GM21619 (cell line): Measurements from ENCODE around the gene NRP1.
A peak's percentile ranks its signal among the peaks of the same experiment; 100 is the strongest.

Experiments
- ATAC-seq: cut with Tn5 transposase; IDR thresholded peaks from one replicate; pipeline ENCODE4 v1.9.1; 2021; ENCODE audit not compliant: unreplicated experiment

NRP1 gene

GRCh38 chr10:33350041-33350440 is 15.6 kb upstream of the NRP1 start:
- no peak for ATAC-seq

DNA sequence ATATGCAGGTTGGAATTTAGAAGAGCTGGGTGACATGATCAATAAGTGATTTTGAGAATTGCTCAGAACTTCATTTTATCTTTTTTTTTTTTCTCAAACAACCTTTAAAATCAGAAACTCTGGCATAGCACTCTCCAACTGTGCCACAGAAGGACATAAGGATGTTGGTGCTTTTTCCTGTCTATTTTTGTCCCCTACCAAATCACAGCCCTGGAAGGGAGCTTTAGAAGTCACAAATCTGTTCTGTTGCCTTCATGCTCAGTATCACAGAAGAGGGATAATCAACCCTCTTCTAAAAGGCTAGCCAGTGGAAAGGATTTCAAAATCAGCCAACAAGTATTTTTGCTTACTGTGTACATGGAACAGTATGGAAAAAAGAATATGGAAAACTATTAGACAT is 14.8 kb upstream of the NRP1 start:
- no peak for ATAC-seq

GRCh38 chr10:33347211-33347610 is 12.7 kb upstream of the NRP1 start:
- no peak for ATAC-seq

GRCh38 chr10:33345236-33345635 is 10.8 kb upstream of the NRP1 start:
- no peak for ATAC-seq

- ATAC-seq = no peak
These were observed 10.2 kb upstream of the NRP1 start for GRCh38 chr10:33344676-33345075.

DNA sequence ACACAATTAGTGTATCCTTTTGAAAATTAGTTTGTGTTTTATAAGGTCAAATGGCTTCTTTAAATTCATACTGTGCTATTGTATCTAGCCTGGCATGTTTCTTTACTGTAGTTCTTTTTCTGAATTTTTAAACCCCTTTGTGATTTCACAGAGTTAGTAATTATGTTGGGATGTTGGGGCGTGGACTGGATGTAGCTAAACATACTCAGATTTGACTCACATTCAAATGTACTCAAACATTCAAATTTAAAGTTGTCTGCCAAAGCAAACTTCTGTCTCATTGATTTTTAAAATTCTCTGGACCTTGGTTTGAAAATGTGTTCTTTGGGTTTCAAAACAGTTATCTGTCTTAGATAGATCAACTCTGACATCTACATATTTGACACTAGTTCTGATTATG is 7.2 kb upstream of the NRP1 start:
- ATAC-seq = no peak

GRCh38 chr10:33337326-33337957 is 3.0 kb upstream of the NRP1 start:
- ATAC-seq = no peak

GRCh38 chr10:33336582-33337325 is 2.3 kb upstream of the NRP1 start:
- no peak for ATAC-seq

- no peak for ATAC-seq
These were observed 1.5 kb upstream of the NRP1 start for GRCh38 chr10:33335801-33336581.

GRCh38 chr10:33335551-33335800 is 1.0 kb upstream of the NRP1 start:
- ATAC-seq = no peak

GRCh38 chr10:33334805-33335550 is 511 bp upstream of the NRP1 start:
- ATAC-seq = no peak

DNA sequence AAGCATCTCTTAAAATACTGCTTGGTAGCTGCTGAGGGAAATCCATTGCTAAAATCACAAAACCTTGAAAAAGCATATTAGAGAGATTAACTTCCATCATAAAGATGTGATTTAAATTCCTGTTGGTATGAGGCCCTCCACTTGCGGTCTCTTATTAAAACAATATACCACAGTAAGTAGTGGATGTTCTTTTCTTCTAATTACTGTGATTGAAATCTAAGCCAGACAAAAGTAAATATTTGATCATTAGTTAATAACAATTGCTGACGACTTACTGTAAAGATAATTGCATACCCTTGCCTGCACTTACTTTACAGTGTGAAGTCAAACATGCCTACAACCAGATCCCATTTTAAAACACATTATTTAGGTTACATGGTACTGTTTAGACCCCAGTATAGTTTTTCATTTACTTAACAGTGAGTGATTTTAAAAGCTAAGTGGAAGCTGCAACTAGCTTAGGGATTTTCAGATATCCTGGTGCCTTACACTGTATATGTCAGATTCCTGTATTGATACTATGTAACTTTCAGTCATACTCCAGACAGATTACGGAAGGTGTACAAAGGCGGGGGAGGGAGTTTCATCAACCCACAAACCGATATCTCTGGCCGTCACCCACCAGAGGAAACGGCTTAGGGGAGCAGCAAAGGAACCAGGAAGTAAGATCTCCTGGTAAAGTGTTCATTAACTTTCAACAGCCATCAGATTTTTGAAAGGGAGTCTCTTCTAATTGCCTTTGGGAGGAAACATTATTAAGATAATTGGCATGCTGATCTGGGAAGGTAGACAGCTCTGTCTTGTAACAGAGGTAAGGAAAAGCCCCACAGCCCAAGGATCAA is 986 bp downstream of the NRP1 start:
- ATAC-seq = no peak

- ATAC-seq = no peak
These were observed 2.0 kb downstream of the NRP1 start for GRCh38 chr10:33332183-33333065.

DNA sequence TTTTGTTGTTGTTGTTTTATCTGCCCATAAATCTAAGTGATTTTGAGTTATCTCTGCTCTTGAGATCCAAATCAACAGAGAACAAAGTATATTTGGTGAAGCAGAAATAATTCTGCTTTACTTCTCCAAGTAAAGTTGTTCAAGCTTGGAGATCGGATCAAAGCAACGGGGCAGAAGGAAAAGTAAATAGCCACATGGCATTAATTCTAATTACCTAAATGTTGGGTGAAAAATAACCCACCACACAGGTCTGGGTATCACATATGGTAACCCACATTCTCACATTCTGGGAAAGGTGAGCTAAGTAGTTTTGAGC is 3.1 kb downstream of the NRP1 start:
- ATAC-seq = no peak

DNA sequence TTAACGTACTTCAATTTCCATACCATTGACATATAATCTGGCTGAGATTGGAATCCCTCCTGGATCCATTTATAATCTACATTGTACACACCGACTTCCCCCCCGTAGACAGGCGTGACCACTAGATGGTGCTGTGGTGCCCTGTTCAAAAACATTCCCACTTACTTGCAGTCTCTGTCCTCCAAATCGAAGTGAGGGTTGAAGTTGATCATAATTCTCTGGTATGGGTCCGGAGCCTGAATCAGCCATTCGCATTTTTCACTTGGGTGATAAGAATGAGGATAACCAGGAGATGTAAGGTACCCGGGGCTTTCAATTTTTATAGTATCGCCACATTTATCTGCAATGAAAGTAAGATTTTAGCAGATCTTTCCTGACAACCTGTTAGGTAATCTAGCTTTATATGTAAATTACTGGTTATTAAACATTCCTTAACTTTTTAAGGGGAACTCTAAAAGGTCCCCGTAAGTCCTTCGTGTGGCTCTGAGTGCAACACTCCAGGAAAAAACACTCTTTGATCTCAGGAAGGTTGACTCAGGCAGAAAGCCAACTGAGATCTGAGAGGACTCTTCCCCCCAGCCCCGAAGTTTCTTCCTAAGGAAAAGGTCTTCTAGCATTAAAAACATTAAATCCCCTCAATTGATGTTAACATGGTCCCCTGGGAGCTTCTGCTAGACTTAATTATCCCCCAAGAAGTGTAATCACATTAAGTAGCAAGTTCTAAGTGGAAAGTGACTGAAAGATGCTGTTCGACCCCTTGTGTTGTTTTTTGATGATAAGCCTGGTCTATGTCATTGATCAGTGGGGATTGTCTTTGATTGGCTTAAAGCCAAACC is 3.7 kb downstream of the NRP1 start:
- peak; percentile 59 for ATAC-seq

DNA sequence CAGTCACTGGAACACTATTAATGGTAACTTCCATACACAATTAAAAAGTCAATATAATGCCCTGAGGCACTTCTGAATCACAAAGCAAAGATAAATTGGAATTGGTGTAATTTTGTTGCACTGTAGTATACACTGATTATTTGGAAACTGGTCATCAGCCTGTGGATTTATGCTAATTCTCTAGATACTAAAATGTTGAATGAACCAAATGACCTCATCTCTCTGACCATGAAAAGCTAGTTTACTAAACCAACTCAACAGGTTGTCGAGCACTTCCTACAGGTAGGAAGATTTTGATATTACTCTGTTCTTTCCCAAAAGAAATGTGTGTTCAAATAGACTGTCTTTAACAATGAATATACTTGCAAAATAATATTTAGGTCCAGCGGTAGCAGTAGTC is 5.3 kb downstream of the NRP1 start:
- no peak for ATAC-seq

GRCh38 chr10:33328253-33328652 is 6.2 kb downstream of the NRP1 start:
- ATAC-seq = no peak

DNA sequence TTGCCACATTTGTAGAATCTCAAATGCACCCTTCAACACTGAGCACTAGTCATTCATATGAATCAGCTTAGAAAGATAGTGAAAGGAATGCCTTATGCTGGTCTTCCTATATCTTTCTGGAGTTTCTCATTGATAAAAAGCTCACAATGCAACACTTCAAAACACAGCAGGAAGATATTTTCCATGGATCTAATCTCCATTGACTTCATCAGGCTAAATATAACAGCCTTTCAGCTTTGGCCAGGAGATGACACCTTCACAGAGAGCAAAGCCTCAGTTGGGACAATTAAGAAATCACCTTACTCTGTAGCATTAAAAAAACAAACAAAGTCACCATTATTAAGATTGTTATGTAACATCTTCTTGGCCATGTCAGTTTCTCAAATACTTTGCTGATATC is 6.7 kb downstream of the NRP1 start:
- ATAC-seq = no peak

GRCh38 chr10:33326933-33327332 is 7.5 kb downstream of the NRP1 start:
- ATAC-seq = no peak
